ENCODE data around the gene MICU1. TPM values are rescaled to one million over a fixed set of nuclear protein-coding genes. Genes with fewer than 3 reads are reported as not detected.
A peak's percentile ranks its signal among the peaks of the same experiment; 100 is the strongest.

The MICU1 gene
- total and polyA plus RNA-seq, 2 donors (not counting 3 experiments of a cell fraction or from before 2014, with no cell fraction given), result 27.5 to 48.0 TPM

DNA sequence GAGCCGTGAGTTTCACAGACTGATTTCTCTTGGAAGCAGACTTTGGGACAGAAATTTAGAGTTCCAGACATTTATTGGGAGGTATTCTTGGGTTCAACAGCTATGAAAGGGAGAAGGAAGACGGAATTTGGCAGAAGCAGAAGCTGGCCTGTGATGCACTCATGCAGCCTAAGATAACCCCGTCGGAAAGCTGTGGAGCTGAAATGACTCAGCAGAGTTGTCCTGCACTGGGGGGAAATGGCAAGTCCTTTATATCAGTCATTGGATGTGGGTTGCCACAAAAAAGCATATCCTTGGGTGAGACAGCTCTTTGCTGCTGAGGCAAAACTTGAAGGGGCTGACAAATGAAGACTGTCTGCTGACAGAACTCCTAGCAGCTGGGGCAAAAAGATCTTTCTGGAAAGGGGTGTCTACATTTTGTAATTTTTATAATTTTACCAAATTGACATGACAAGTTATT is 11.5 kb upstream of the MICU1 start:
- no peak overlapping the region for H3K4me2 ChIP-seq (ENCODE audit: insufficient read depth, low read length)
- intact Hi-C loops (cut with micrococcal nuclease), result no loop called here
- FAIRE-seq (peak; percentile 67), DNase-seq (ENCODE audit: low read depth, low spot score) (peak; percentile 49)
- H3K4me3 ChIP-seq (replicated peaks in 1 of 3; ENCODE audit: insufficient read depth in 1 of 3, low read depth in 1 of 3, low read length in 3 of 3), result no peak overlapping the region
- H3K9me3 ChIP-seq (replicated peaks; ENCODE audit: control insufficient read depth, insufficient read depth, low read length), result no peaks in the 10 kb centered on the region
- CTCF ChIA-PET, result interaction anchor here (0.9 to 1.3 kb wide), 3 partner anchors 11 to 22 kb away, joined by 3 to 4 read pairs (median 3); partner anchors contain the start of gene MICU1
- POLR2A ChIA-PET, result no interaction called here
- H3K4me1 ChIP-seq (ENCODE audit: control insufficient read depth, extremely low read depth, insufficient read depth, low read length), result no peaks in the 10 kb centered on the region
- H3K36me3 ChIP-seq (ENCODE audit: control insufficient read depth in 2 of 2, extremely low read depth in 1 of 2, insufficient read depth in 2 of 2, low read length in 2 of 2), result no peaks in the 10 kb centered on the region
- H3K27ac ChIP-seq (ENCODE audit: insufficient read depth, low read depth, low read length), result no peak overlapping the region
- H4K20me1 ChIP-seq (replicated peaks; ENCODE audit: control insufficient read depth, extremely low read depth, insufficient read depth, low read length), result no peaks in the 10 kb centered on the region
- no peaks in the 10 kb centered on the region for H3K79me2 ChIP-seq (ENCODE audit: control insufficient read depth, insufficient read depth, low read length)
- dilution Hi-C loops (cut with MboI; ENCODE audit: extremely low pct_ligation_motif_present, low sequenced_read_pairs), result no loop called here
- no TSS peak for BruUV-seq (replicated peaks)
- peak overlapping the region; percentile 70 for H2AFZ ChIP-seq (ENCODE audit: low read depth, low read length)
- H3K9ac ChIP-seq (replicated peaks; ENCODE audit: extremely low read depth, insufficient read depth, low read length), result no peak overlapping the region
- TF ChIP-seq POLR2A (IDR thresholded peaks at IDR 0.05; ENCODE audit: low read depth, low read length) (no peak), FOS (IDR thresholded peaks at IDR 0.05; ENCODE audit: borderline replicate concordance, insufficient read depth, low read length) (peak; percentile 24), POLR2AphosphoS5 (IDR thresholded peaks at IDR 0.05; ENCODE audit: insufficient read depth, low read depth, low read length) (no peak), GATA2 (IDR thresholded peaks at IDR 0.05; ENCODE audit: insufficient read depth, insufficient read length, low read depth, low read length) (no peak)
- TF ChIP-seq, protein P1, sequence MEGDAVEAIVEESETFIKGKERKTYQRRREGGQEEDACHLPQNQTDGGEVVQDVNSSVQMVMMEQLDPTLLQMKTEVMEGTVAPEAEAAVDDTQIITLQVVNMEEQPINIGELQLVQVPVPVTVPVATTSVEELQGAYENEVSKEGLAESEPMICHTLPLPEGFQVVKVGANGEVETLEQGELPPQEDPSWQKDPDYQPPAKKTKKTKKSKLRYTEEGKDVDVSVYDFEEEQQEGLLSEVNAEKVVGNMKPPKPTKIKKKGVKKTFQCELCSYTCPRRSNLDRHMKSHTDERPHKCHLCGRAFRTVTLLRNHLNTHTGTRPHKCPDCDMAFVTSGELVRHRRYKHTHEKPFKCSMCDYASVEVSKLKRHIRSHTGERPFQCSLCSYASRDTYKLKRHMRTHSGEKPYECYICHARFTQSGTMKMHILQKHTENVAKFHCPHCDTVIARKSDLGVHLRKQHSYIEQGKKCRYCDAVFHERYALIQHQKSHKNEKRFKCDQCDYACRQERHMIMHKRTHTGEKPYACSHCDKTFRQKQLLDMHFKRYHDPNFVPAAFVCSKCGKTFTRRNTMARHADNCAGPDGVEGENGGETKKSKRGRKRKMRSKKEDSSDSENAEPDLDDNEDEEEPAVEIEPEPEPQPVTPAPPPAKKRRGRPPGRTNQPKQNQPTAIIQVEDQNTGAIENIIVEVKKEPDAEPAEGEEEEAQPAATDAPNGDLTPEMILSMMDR (IDR thresholded peaks at IDR 0.05; ENCODE audit: extremely low read depth in 1 of 2, insufficient read depth in 1 of 2, low read depth in 1 of 2, low read length in 2 of 2), result no peak
- H3K9me1 ChIP-seq (replicated peaks; ENCODE audit: control insufficient read depth, extremely low read depth, insufficient read depth, low read length), result no peaks in the 10 kb centered on the region
- H3K27me3 ChIP-seq (ENCODE audit: control insufficient read depth in 2 of 2, insufficient read depth in 2 of 2, low read length in 2 of 2), result no peaks in the 10 kb centered on the region

- dilution Hi-C loops (cut with MboI; ENCODE audit: extremely low pct_ligation_motif_present, low sequenced_read_pairs), result no loop called here
- ChIA-PET CTCF (interaction anchor here (1.6 kb wide), 1 partner anchor 204 kb away, joined by 3 read pairs; no protein-coding TSS in a partner anchor), POLR2A (no interaction called here)
- no peaks in the 10 kb centered on the region for H3K79me2 ChIP-seq (ENCODE audit: control insufficient read depth, insufficient read depth, low read length)
- FAIRE-seq (no peak), DNase-seq (ENCODE audit: low read depth, low spot score) (no peak)
- H2AFZ ChIP-seq (ENCODE audit: low read depth, low read length), result no peak overlapping the region
- no peaks in the 10 kb centered on the region for H3K27me3 ChIP-seq (ENCODE audit: control insufficient read depth in 2 of 2, insufficient read depth in 2 of 2, low read length in 2 of 2)
- BruUV-seq (replicated peaks), result no TSS peak
- H4K20me1 ChIP-seq (replicated peaks; ENCODE audit: control insufficient read depth, extremely low read depth, insufficient read depth, low read length), result no peaks in the 10 kb centered on the region
- no peak overlapping the region for H3K4me2 ChIP-seq (ENCODE audit: insufficient read depth, low read length)
- TF ChIP-seq FOS (IDR thresholded peaks at IDR 0.05; ENCODE audit: borderline replicate concordance, insufficient read depth, low read length) (no peak), GATA2 (IDR thresholded peaks at IDR 0.05; ENCODE audit: insufficient read depth, insufficient read length, low read depth, low read length) (no peak), JUN (IDR thresholded peaks at IDR 0.05; ENCODE audit: borderline replicate concordance, insufficient read depth, insufficient read length, low read depth) (no peak), MAX (IDR thresholded peaks at IDR 0.05; ENCODE audit: insufficient read depth, insufficient read length) (no peak), POLR2AphosphoS5 (IDR thresholded peaks at IDR 0.05; ENCODE audit: insufficient read depth, low read depth, low read length) (no peak), POLR2A (IDR thresholded peaks at IDR 0.05; ENCODE audit: low read depth, low read length) (no peak), MYC (IDR thresholded peaks at IDR 0.05; ENCODE audit: low read depth, low read length) (no peak), EZH2 (IDR thresholded peaks at IDR 0.05; ENCODE audit: borderline replicate concordance, low read depth, low read length, severe bottlenecking) (no peak)
- TF ChIP-seq, protein P1 (IDR thresholded peaks at IDR 0.05; ENCODE audit: extremely low read depth in 1 of 2, insufficient read depth in 1 of 2, low read depth in 1 of 2, low read length in 2 of 2), result no peak
- intact Hi-C loops (cut with micrococcal nuclease), result no loop called here
- no peak overlapping the region for H3K27ac ChIP-seq (ENCODE audit: insufficient read depth, low read depth, low read length)
- H3K4me3 ChIP-seq (replicated peaks in 1 of 3; ENCODE audit: insufficient read depth in 1 of 3, low read depth in 1 of 3, low read length in 3 of 3), result no peak overlapping the region
- H3K4me1 ChIP-seq (ENCODE audit: control insufficient read depth, extremely low read depth, insufficient read depth, low read length), result peaks cover 4% of the 10 kb centered on the region
- H3K36me3 ChIP-seq (ENCODE audit: control insufficient read depth in 2 of 2, extremely low read depth in 1 of 2, insufficient read depth in 2 of 2, low read length in 2 of 2), result no peaks in the 10 kb centered on the region
- H3K9me3 ChIP-seq (replicated peaks; ENCODE audit: control insufficient read depth, insufficient read depth, low read length), result no peaks in the 10 kb centered on the region
- no peaks in the 10 kb centered on the region for H3K9me1 ChIP-seq (replicated peaks; ENCODE audit: control insufficient read depth, extremely low read depth, insufficient read depth, low read length)
- no peak overlapping the region for H3K9ac ChIP-seq (replicated peaks; ENCODE audit: extremely low read depth, insufficient read depth, low read length)
These were observed 4.3 kb upstream of the MICU1 start for GRCh38 chr10:72630144-72630543.

Data from endothelial cell of umbilical vein (primary cell).